MM.1S (cell line): ENCODE results near the gene C1orf94.

Source experiments
- DNase-seq: peaks from one replicate; pipeline ENCODE4 v3.0.0-alpha.2; 2015
- H2AFZ ChIP-seq: fragments of 300-600 bp; sonication (generic); 2 replicates; pipeline ENCODE4 v1.6.0; 2016; ENCODE audit warnings: antibody characterized with exemption, low read length
- H3F3A ChIP-seq: fragments of 300-600 bp; sonication (generic); 2 replicates; pipeline ENCODE4 v1.6.1; 2016; ENCODE audit warnings: mild to moderate bottlenecking, antibody characterized with exemption, low read length, moderate library complexity, mixed read lengths; ENCODE audit not compliant: insufficient read depth
- H3K27ac ChIP-seq: fragments of 300-600 bp; sonication (generic); 2 replicates; pipeline ENCODE4 v1.5.1; 2016; ENCODE audit warnings: mild to moderate bottlenecking, low read length
- H3K27me3 ChIP-seq: fragments of 300-600 bp; sonication (generic); replicated peaks from 2 replicates; pipeline ENCODE4 v1.6.0; 2016; ENCODE audit warnings: low read length; ENCODE audit not compliant: insufficient read depth
- H3K36me3 ChIP-seq: fragments of 300-600 bp; sonication (generic); replicated peaks from 2 replicates; pipeline ENCODE4 v1.6.1; 2016; ENCODE audit warnings: mild to moderate bottlenecking, low read length, mixed read lengths; ENCODE audit not compliant: insufficient read depth
- H3K4me1 ChIP-seq: fragments of 300-600 bp; sonication (generic); 2 replicates; pipeline ENCODE4 v1.6.1; 2016; ENCODE audit warnings: low read length, mixed read lengths
- H3K4me2 ChIP-seq: fragments of 300-600 bp; sonication (generic); 2 replicates; pipeline ENCODE4 v1.6.0; 2016; ENCODE audit warnings: low read depth, low read length
- H3K4me3 ChIP-seq: fragments of 300-600 bp; sonication (generic); 2 replicates; pipeline ENCODE4 v1.5.1; 2016; ENCODE audit warnings: low read length, mixed read lengths
- H3K79me2 ChIP-seq: fragments of 300-600 bp; sonication (generic); 2 replicates; pipeline ENCODE4 v1.6.1; 2016; ENCODE audit warnings: mixed run types, low read length, mixed read lengths
- H3K9ac ChIP-seq: fragments of 300-600 bp; sonication (generic); 2 replicates; pipeline ENCODE4 v1.6.1; 2016; ENCODE audit warnings: low read length, mixed read lengths
- H3K9me2 ChIP-seq: fragments of 300-600 bp; sonication (generic); replicated peaks from 2 replicates; pipeline ENCODE4 v1.6.1; 2016; ENCODE audit warnings: mild to moderate bottlenecking, low read length, mixed read lengths; ENCODE audit not compliant: insufficient read depth
- H3K9me3 ChIP-seq: fragments of 300-600 bp; sonication (generic); replicated peaks from 2 replicates; pipeline ENCODE4 v1.6.1; 2016; ENCODE audit warnings: mild to moderate bottlenecking, low read length, mixed read lengths; ENCODE audit not compliant: insufficient read depth
- H4K20me1 ChIP-seq: fragments of 300-600 bp; sonication (generic); 2 replicates; pipeline ENCODE4 v1.6.1; 2016; ENCODE audit warnings: mild to moderate bottlenecking, low read length, moderate library complexity, mixed read lengths; ENCODE audit not compliant: insufficient read depth
- EZH2 ChIP-seq: fragments of 300-600 bp; sonication (generic); optimal IDR thresholded peaks from 2 replicates; pipeline ENCODE3; 2017; ENCODE audit warnings: low read depth, mild to moderate bottlenecking, antibody characterized with exemption, low read length, mixed read lengths
- EZH2phosphoT487 ChIP-seq: fragments of 300-600 bp; sonication (generic); IDR thresholded peaks from 2 replicates; pipeline ENCODE4 v1.6.1; 2018; ENCODE audit warnings: antibody characterized with exemption, low read length
- TF ChIP-seq, protein P1 (sequence below): fragments of 300-600 bp; sonication (generic); IDR thresholded peaks from 2 replicates; pipeline ENCODE4 v1.5.1; 2016; ENCODE audit warnings: antibody characterized with exemption, low read length, mixed read lengths

The C1orf94 gene

DNA sequence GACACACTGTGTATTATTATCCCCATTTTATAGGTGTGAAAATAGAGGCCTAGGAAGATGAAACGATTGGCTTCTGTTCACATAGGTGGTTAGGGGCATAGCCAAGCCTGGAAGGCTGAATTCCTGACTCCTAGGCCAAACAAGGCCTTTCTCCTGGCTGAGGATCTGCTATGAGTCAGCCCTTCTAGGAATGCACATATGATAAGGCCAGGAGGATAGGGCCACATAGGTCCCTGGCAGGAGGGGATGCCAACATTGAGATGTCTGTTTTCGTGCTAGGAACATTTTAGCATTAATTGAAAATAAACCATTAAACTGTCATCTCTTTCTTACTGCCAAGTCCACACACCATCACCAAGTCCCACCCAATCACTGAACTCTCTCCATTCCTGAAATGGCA lies 20.8 kb upstream of the C1orf94 start:
- Histone ChIP-seq H2AFZ (no peak overlapping the region), H3K27ac (no peak overlapping the region), H4K20me1 (no peaks in the 10 kb centered on the region), H3F3A (no peaks in the 10 kb centered on the region), H3K9me2 (no peaks in the 10 kb centered on the region), H3K4me3 (no peak overlapping the region), H3K9ac (no peak overlapping the region), H3K79me2 (no peaks in the 10 kb centered on the region), H3K4me1 (no peaks in the 10 kb centered on the region), H3K27me3 (peaks cover 35% of the 10 kb centered on the region), H3K9me3 (no peaks in the 10 kb centered on the region), H3K36me3 (no peaks in the 10 kb centered on the region), H3K4me2 (no peak overlapping the region)
- TF ChIP-seq EZH2phosphoT487, result no peak
- TF ChIP-seq EZH2, result no peak
- TF ChIP-seq, protein P1, sequence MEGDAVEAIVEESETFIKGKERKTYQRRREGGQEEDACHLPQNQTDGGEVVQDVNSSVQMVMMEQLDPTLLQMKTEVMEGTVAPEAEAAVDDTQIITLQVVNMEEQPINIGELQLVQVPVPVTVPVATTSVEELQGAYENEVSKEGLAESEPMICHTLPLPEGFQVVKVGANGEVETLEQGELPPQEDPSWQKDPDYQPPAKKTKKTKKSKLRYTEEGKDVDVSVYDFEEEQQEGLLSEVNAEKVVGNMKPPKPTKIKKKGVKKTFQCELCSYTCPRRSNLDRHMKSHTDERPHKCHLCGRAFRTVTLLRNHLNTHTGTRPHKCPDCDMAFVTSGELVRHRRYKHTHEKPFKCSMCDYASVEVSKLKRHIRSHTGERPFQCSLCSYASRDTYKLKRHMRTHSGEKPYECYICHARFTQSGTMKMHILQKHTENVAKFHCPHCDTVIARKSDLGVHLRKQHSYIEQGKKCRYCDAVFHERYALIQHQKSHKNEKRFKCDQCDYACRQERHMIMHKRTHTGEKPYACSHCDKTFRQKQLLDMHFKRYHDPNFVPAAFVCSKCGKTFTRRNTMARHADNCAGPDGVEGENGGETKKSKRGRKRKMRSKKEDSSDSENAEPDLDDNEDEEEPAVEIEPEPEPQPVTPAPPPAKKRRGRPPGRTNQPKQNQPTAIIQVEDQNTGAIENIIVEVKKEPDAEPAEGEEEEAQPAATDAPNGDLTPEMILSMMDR, result no peak
- no peak for DNase-seq

- Histone ChIP-seq H4K20me1 (no peaks in the 10 kb centered on the region), H2AFZ (no peak overlapping the region), H3K9me2 (no peaks in the 10 kb centered on the region), H3K9me3 (no peaks in the 10 kb centered on the region), H3K4me2 (no peak overlapping the region), H3K4me1 (no peaks in the 10 kb centered on the region), H3K36me3 (no peaks in the 10 kb centered on the region), H3F3A (no peaks in the 10 kb centered on the region), H3K9ac (no peak overlapping the region), H3K27ac (no peak overlapping the region), H3K27me3 (peaks cover 43% of the 10 kb centered on the region), H3K4me3 (no peak overlapping the region), H3K79me2 (no peaks in the 10 kb centered on the region)
- no peak for DNase-seq
- no peak for TF ChIP-seq EZH2
- TF ChIP-seq, protein P1, result no peak
- no peak for TF ChIP-seq EZH2phosphoT487
These were observed 20.0 kb upstream of the C1orf94 start for GRCh38 chr1:34156739-34157138.

DNA sequence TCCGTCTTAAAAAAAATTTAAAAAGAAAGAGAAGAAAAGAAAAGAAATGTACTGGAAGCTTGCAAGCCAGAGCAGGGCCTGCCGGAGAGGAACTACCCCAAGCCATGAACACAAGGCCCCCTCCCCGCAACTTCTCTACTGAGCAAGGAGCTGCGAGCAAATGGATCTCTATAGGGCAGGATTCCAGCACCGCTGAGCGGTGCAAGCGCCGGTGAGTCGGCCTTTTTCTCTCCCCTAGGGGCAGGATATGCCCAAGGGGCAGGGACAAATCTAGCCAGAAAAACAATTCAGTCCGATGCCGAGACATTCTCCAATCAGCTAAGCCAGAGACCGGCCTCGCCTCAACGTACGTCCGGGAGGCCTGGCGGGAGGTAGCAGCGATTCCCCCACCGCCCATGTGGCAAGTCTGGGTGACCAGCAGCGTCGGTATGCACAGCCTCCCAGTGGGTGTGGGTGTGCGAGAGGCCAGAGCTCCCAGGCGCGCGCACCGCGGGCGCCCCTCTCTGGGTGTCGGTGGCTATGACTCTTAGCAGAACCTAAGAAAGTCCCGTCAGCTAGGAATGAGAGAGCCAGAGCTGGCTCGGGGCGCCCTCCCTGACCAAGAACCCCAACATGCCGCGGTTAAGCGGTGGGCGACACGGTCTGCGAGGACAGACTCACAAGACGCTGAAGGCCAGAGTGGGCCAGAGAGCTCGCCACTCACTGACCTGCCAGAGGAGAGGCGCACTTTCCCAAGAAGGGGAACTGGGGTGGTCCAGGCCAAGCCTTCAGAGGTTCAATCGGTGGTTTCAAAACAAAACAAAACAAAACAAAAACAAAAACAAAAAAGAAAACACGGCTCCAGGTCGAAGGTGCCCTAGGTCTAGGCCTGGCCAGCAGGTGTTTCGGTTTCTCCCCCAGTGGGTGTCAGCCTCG lies 13.6 kb upstream of the C1orf94 start:
- no peaks in the 10 kb centered on the region for H3K79me2 ChIP-seq
- H4K20me1 ChIP-seq, result no peaks in the 10 kb centered on the region
- DNase-seq, result peak; percentile 68
- no peaks in the 10 kb centered on the region for H3F3A ChIP-seq
- H3K27me3 ChIP-seq, result peaks cover 67% of the 10 kb centered on the region
- H3K27ac ChIP-seq, result no peak overlapping the region
- no peaks in the 10 kb centered on the region for H3K4me1 ChIP-seq
- TF ChIP-seq EZH2 (no peak), EZH2phosphoT487 (no peak)
- TF ChIP-seq, protein P1, result peak; percentile 61
- H3K4me2 ChIP-seq, result peak overlapping the region; percentile 93
- peak overlapping the region; percentile 58 for H3K4me3 ChIP-seq
- H3K9ac ChIP-seq, result peak overlapping the region; percentile 37; the same call in 1 of the 2 replicates
- no peaks in the 10 kb centered on the region for H3K9me2 ChIP-seq
- H3K36me3 ChIP-seq, result no peaks in the 10 kb centered on the region
- peak overlapping the region; percentile 59 for H2AFZ ChIP-seq
- H3K9me3 ChIP-seq, result no peaks in the 10 kb centered on the region
